Liver (tissue), 9 donors: Measurements from ENCODE around the gene PRR20G. TPM values are rescaled to one million over a fixed set of nuclear protein-coding genes. Genes with fewer than 3 reads are reported as not detected.

Source experiments
- DNase-seq: peaks from one replicate; pipeline ENCODE4 v3.0.0-alpha.2; 2017; ENCODE audit warnings: low spot score
- H3K27ac ChIP-seq, 2 donors: one replicate each; pipeline ENCODE4 v1.7.0; 2013; ENCODE audit warnings: inconsistent platforms in 2 of 2, low read length in 2 of 2, control low read depth in 1 of 2, low read depth in 1 of 2, mild to moderate bottlenecking in 1 of 2
- H3K27me3 ChIP-seq, 4 donors: one replicate each; pipeline versions ENCODE4 v1.6.1 to v1.7.0; 2013; ENCODE audit warnings: low read length in 3 of 4, inconsistent platforms in 1 of 4, mild to moderate bottlenecking in 1 of 4, moderate library complexity in 1 of 4; ENCODE audit not compliant: control insufficient read depth in 4 of 4, insufficient read depth in 4 of 4
- H3K36me3 ChIP-seq, 4 donors: one replicate each; pipeline versions ENCODE4 v1.6.1 to v1.7.0; 2013; ENCODE audit warnings: low read length in 3 of 4, mild to moderate bottlenecking in 3 of 4, low read depth in 1 of 4, moderate library complexity in 1 of 4; ENCODE audit not compliant: control insufficient read depth in 4 of 4, insufficient read depth in 3 of 4
- H3K4me1 ChIP-seq, 4 donors: one replicate each; pipeline versions ENCODE4 v1.6.1 to v1.7.0; 2013; ENCODE audit warnings: low read length in 3 of 4, mild to moderate bottlenecking in 3 of 4, moderate library complexity in 1 of 4; ENCODE audit not compliant: control insufficient read depth in 4 of 4, insufficient read depth in 4 of 4
- H3K4me3 ChIP-seq, 3 donors: one replicate each; pipeline versions ENCODE4 v1.6.1 to v1.7.0; 2013; ENCODE audit warnings: low read length in 3 of 3, control low read depth in 1 of 3, low read depth in 1 of 3, mild to moderate bottlenecking in 1 of 3
- H3K9ac ChIP-seq, 2 donors: one replicate each; pipeline ENCODE4 v1.7.0; 2013; ENCODE audit warnings: low read length in 2 of 2, mild to moderate bottlenecking in 2 of 2, moderate library complexity in 2 of 2, control low read depth in 1 of 2, low read depth in 1 of 2
- H3K9me3 ChIP-seq, 4 donors: one replicate each; pipeline versions ENCODE4 v1.6.1 to v1.7.0; 2013; ENCODE audit warnings: low read length in 3 of 4; ENCODE audit not compliant: control insufficient read depth in 4 of 4
- FOXA1 ChIP-seq: IDR thresholded peaks from 2 replicates; pipeline ENCODE4 v1.6.1; 2016; ENCODE audit warnings: antibody characterized with exemption
- FOXA2 ChIP-seq: IDR thresholded peaks from 2 replicates; pipeline ENCODE4 v1.6.1; 2016; ENCODE audit warnings: antibody characterized with exemption
- GABPA ChIP-seq, 2 donors: IDR thresholded peaks in 1 of 2; conservative IDR thresholded peaks in 1 of 2; 2 replicates each; pipeline ENCODE4 v1.6.1; 2016; ENCODE audit warnings: antibody characterized with exemption in 2 of 2, mild to moderate bottlenecking in 1 of 2, moderate library complexity in 1 of 2
- HNF4G ChIP-seq: IDR thresholded peaks from 2 replicates; pipeline ENCODE4 v1.6.1; 2016; ENCODE audit warnings: antibody characterized with exemption
- JUND ChIP-seq, 2 donors: IDR thresholded peaks; 2 replicates each; pipeline ENCODE4 v1.6.1; 2016; ENCODE audit warnings: antibody characterized with exemption in 2 of 2
- NR2F2 ChIP-seq: IDR thresholded peaks from 2 replicates; pipeline ENCODE4 v1.6.1; 2016; ENCODE audit warnings: antibody characterized with exemption
- RAD21 ChIP-seq, 2 donors: IDR thresholded peaks; 2 replicates each; pipeline ENCODE4 v1.6.1; 2016; ENCODE audit warnings: antibody characterized with exemption in 2 of 2, mild to moderate bottlenecking in 2 of 2
- SP1 ChIP-seq: IDR thresholded peaks from 2 replicates; pipeline ENCODE4 v1.6.1; 2018; ENCODE audit warnings: antibody characterized with exemption, mild to moderate bottlenecking
- YY1 ChIP-seq: IDR thresholded peaks from 2 replicates; pipeline ENCODE4 v1.6.1; 2016; ENCODE audit warnings: antibody characterized with exemption, mild to moderate bottlenecking
- WGBS: extraction: QIAGEN DNeasy Blood & Tissue Kit; methylation state at CpG from one replicate; pipeline ENCODE4 v1.1.7; 2013; 5-methylcytosine and 5-hydroxymethylcytosine counted together
- polyA plus RNA-seq, 2 donors: library from polyadenylated mRNA; stranded (reverse) in 1 of 2; unstranded in 1 of 2; fragments of 200-250 nt in 1 of 2; fragments of >200 nt in 1 of 2; fragmentation: Nextera tagmentation in 1 of 2; extraction: Ambion mirVana in 1 of 2; gene quantifications; one replicate each; pipeline versions ENCODE4 v1.2.1 to v1.2.3, GENCODE V29; 2013 to 2015
- total RNA-seq, 2 donors: library from RNA; depleted of rRNA; stranded (reverse); fragments of >200 nt; gene quantifications; one replicate each; pipeline ENCODE4 v1.2.3, GENCODE V29; 2014
- TF ChIP-seq, protein P1 (sequence below): IDR thresholded peaks from 2 replicates; pipeline ENCODE4 v1.6.1; 2016; ENCODE audit warnings: antibody characterized with exemption
- TF ChIP-seq, protein P2 (sequence below): IDR thresholded peaks from 2 replicates; pipeline ENCODE4 v1.6.1; 2016; ENCODE audit warnings: antibody characterized with exemption
- TF ChIP-seq, protein P3 (sequence below): fragments of 150-350 bp; IDR thresholded peaks from 2 replicates; pipeline ENCODE4 v1.5.1; 2017; ENCODE audit warnings: improper control_type of control experiment, low read depth, low read length; ENCODE audit not compliant: missing input control
- TF ChIP-seq, protein P4 (sequence below): IDR thresholded peaks from 2 replicates; pipeline ENCODE4 v1.6.1; 2016; ENCODE audit warnings: antibody characterized with exemption, mild to moderate bottlenecking
- TF ChIP-seq, protein P5 (sequence below): IDR thresholded peaks from 2 replicates; pipeline ENCODE4 v1.6.1; 2016; ENCODE audit warnings: antibody characterized with exemption
- donor health status: healthy.
- donor health status: healthy.
- donor health status: healthy.
- donor health status: healthy.
- donor health status: healthy.

The PRR20G gene
- total and polyA plus RNA-seq, 4 donors = not detected

DNA sequence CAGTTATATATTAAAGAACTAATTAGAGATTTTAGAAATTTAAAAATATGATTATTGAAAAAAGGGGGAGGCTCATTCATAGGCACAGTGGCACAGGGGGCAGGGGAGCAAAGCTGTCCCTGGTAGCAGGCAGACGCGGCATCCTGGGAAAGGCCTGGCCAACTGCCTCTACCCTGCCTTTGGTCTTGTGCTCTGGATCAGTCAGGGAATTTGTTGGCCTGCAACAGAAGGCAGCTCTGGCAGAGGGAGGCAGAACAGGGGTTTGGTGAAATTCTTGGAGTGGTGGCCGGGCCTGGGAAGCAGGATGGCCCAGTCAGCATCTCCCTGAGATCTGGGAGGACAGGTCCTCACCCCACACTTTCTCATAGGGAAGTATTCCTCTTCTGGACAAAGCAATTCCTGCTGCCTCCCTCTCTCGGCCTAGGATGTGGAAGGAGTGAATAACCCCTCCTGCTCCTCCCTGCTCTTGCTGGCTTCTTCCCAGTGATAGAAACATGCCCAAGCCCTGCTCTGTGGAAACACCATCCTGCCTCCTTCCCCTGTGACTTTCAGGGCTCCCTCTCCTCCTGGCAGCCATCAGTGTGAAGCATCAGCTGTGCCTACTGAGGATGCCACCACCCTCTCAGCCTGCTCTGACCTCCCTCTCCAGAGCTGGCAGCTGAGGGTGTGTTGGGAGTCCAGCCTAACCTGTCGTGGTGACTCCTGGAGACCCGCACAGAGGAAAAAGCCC, 26.9 kb downstream of the PRR20G start (continued):
- TF ChIP-seq, protein P1, sequence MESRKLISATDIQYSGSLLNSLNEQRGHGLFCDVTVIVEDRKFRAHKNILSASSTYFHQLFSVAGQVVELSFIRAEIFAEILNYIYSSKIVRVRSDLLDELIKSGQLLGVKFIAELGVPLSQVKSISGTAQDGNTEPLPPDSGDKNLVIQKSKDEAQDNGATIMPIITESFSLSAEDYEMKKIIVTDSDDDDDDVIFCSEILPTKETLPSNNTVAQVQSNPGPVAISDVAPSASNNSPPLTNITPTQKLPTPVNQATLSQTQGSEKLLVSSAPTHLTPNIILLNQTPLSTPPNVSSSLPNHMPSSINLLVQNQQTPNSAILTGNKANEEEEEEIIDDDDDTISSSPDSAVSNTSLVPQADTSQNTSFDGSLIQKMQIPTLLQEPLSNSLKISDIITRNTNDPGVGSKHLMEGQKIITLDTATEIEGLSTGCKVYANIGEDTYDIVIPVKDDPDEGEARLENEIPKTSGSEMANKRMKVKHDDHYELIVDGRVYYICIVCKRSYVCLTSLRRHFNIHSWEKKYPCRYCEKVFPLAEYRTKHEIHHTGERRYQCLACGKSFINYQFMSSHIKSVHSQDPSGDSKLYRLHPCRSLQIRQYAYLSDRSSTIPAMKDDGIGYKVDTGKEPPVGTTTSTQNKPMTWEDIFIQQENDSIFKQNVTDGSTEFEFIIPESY = no peak
- TF ChIP-seq, protein P2, sequence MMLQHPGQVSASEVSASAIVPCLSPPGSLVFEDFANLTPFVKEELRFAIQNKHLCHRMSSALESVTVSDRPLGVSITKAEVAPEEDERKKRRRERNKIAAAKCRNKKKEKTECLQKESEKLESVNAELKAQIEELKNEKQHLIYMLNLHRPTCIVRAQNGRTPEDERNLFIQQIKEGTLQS = no peak
- TF ChIP-seq YY1 (no peak), HNF4G (no peak)

DNA sequence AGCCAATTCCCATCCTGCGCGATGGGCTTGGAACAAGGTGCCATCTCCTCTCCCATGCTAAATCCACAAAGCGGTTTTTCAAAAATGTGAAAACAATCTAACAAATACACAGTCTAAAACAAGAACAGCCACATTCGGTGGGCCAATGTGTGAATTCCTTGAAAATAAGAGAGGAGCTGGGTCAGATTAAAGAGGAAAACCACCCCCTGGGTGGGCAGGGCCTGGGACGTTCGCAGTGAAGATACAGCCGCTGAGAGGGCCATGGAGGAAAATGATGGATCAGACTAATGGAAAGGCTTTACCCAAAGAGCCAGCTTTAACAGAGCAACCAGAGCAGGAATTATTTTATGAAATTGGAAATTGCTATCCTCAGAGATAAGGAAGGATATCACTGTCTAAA, 27.4 kb downstream of the PRR20G start:
- Histone ChIP-seq H3K36me3 (no peaks in the 10 kb centered on the region), H3K9ac (no peak overlapping the region), H3K9me3 (no peaks in the 10 kb centered on the region), H3K4me3 (no peak overlapping the region), H3K27me3 (no peaks in the 10 kb centered on the region), H3K4me1 (no peaks in the 10 kb centered on the region), H3K27ac (no peak overlapping the region)
- TF ChIP-seq, protein P3, sequence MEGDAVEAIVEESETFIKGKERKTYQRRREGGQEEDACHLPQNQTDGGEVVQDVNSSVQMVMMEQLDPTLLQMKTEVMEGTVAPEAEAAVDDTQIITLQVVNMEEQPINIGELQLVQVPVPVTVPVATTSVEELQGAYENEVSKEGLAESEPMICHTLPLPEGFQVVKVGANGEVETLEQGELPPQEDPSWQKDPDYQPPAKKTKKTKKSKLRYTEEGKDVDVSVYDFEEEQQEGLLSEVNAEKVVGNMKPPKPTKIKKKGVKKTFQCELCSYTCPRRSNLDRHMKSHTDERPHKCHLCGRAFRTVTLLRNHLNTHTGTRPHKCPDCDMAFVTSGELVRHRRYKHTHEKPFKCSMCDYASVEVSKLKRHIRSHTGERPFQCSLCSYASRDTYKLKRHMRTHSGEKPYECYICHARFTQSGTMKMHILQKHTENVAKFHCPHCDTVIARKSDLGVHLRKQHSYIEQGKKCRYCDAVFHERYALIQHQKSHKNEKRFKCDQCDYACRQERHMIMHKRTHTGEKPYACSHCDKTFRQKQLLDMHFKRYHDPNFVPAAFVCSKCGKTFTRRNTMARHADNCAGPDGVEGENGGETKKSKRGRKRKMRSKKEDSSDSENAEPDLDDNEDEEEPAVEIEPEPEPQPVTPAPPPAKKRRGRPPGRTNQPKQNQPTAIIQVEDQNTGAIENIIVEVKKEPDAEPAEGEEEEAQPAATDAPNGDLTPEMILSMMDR = no peak
- TF ChIP-seq RAD21 (IDR thresholded peaks at IDR 0.05) = no peak
- no peak for TF ChIP-seq YY1
- TF ChIP-seq FOXA2 = no peak
- TF ChIP-seq, protein P4, sequence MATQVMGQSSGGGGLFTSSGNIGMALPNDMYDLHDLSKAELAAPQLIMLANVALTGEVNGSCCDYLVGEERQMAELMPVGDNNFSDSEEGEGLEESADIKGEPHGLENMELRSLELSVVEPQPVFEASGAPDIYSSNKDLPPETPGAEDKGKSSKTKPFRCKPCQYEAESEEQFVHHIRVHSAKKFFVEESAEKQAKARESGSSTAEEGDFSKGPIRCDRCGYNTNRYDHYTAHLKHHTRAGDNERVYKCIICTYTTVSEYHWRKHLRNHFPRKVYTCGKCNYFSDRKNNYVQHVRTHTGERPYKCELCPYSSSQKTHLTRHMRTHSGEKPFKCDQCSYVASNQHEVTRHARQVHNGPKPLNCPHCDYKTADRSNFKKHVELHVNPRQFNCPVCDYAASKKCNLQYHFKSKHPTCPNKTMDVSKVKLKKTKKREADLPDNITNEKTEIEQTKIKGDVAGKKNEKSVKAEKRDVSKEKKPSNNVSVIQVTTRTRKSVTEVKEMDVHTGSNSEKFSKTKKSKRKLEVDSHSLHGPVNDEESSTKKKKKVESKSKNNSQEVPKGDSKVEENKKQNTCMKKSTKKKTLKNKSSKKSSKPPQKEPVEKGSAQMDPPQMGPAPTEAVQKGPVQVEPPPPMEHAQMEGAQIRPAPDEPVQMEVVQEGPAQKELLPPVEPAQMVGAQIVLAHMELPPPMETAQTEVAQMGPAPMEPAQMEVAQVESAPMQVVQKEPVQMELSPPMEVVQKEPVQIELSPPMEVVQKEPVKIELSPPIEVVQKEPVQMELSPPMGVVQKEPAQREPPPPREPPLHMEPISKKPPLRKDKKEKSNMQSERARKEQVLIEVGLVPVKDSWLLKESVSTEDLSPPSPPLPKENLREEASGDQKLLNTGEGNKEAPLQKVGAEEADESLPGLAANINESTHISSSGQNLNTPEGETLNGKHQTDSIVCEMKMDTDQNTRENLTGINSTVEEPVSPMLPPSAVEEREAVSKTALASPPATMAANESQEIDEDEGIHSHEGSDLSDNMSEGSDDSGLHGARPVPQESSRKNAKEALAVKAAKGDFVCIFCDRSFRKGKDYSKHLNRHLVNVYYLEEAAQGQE = no peak
- TF ChIP-seq GABPA (IDR thresholded peaks at IDR 0.05 in 1 of 2, conservative IDR thresholded peaks at IDR 0.05 in 1 of 2) = no peak
- TF ChIP-seq, protein P5, sequence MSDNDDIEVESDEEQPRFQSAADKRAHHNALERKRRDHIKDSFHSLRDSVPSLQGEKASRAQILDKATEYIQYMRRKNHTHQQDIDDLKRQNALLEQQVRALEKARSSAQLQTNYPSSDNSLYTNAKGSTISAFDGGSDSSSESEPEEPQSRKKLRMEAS = no peak
- no peak for DNase-seq
- WGBS = 89% methylated on average over 7 of the region's 7 CpGs

DNA sequence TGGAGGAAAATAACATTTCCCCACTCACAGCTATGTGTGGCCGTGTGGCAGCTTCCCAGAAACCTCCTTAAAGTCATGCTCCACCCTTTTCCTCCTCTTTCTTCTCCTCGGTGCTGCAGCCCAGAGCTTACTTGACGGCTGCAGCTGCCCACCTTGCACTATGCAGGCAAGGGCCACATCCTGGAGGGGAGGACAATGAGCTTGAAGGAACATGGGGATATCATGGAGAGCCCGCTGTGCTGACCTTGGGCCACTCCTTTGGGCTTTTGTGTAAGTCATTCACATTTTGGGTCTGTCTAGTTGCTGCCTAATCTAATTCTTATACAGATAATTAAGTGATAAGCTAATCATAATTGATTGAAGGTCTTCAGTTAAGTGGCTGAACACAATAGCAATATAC, 28.0 kb downstream of the PRR20G start:
- Histone ChIP-seq H3K9me3 (no peaks in the 10 kb centered on the region), H3K4me1 (no peaks in the 10 kb centered on the region), H3K27ac (no peak overlapping the region), H3K36me3 (no peaks in the 10 kb centered on the region), H3K4me3 (no peak overlapping the region), H3K9ac (no peak overlapping the region), H3K27me3 (no peaks in the 10 kb centered on the region)
- TF ChIP-seq GABPA (IDR thresholded peaks at IDR 0.05 in 1 of 2, conservative IDR thresholded peaks at IDR 0.05 in 1 of 2) (no peak), NR2F2 (no peak), FOXA1 (no peak), HNF4G (no peak), JUND (IDR thresholded peaks at IDR 0.05) (no peak), YY1 (no peak), SP1 (no peak)
- TF ChIP-seq, protein P4 = no peak
- TF ChIP-seq, protein P5 = no peak
- TF ChIP-seq, protein P2 = no peak
- 72% methylated on average over 4 of the region's 4 CpGs for WGBS
- DNase-seq = no peak
